ENCODE data around the gene CELF5.

- no peak for TF ChIP-seq CTCF (IDR thresholded peaks at IDR 0.05)
- no peak for TF ChIP-seq POLR2AphosphoS5 (IDR thresholded peaks at IDR 0.05; ENCODE audit: low read depth, low read length)
- no peak for TF ChIP-seq SIN3A (IDR thresholded peaks at IDR 0.05; ENCODE audit: borderline replicate concordance, insufficient read depth, low read depth, low read length)
- TF ChIP-seq REST (IDR thresholded peaks at IDR 0.05; ENCODE audit: insufficient read depth in 1 of 2, low read depth in 2 of 2, low read length in 1 of 2): no peak
- no peak for TF ChIP-seq TCF7L2 (IDR thresholded peaks at IDR 0.05; ENCODE audit: low read depth, low read length)
These were observed 42.5 kb downstream of the CELF5 start for GRCh38 chr19:3266792-3267514.
